H1 (cell line): ENCODE results near the gene TNIK. TPM values are rescaled to one million over a fixed set of nuclear protein-coding genes. Genes with fewer than 3 reads are reported as not detected.
A peak's percentile ranks its signal among the peaks of the same experiment; 100 is the strongest.

ENCODE experiments used
- EP300 ChIP-seq, 2 experiments: IDR thresholded peaks; 1 replicate in 1 of 2; 2 replicates in 1 of 2; pipeline ENCODE4 v1.6.1; 2011 to 2012; ENCODE audit warnings: low read depth in 2 of 2, low read length in 2 of 2, mild to moderate bottlenecking in 2 of 2, borderline replicate concordance in 1 of 2, inconsistent platforms in 1 of 2, moderate library complexity in 1 of 2
- HDAC2 ChIP-seq, 2 experiments: fragments of 300-600 bp in 1 of 2; sonication (generic) in 1 of 2; IDR thresholded peaks; 2 replicates each; pipeline ENCODE4 v1.6.1; 2011 to 2012; ENCODE audit warnings: low read depth in 2 of 2, low read length in 2 of 2, mild to moderate bottlenecking in 2 of 2, moderate library complexity in 2 of 2, borderline replicate concordance in 1 of 2, inconsistent platforms in 1 of 2
- SP1 ChIP-seq: IDR thresholded peaks from 2 replicates; pipeline ENCODE4 v1.6.1; 2011; ENCODE audit warnings: low read depth, low read length
- SRF ChIP-seq: IDR thresholded peaks from 2 replicates; pipeline ENCODE4 v1.6.1; 2011; ENCODE audit warnings: mild to moderate bottlenecking, low read depth, low read length, moderate library complexity
- TAF1 ChIP-seq: IDR thresholded peaks from 2 replicates; pipeline ENCODE4 v1.6.1; 2011; ENCODE audit warnings: mild to moderate bottlenecking, low read depth, low read length
- polyA plus RNA-seq, 7 experiments: library from polyadenylated mRNA; depleted of rRNA in 3 of 7; stranded (reverse) in 5 of 7; unstranded in 2 of 7; fragments of >200 nt in 5 of 7; fragments of 200-250 nt in 2 of 7; gene quantifications; 1 replicate in 5 of 7; 2 replicates in 1 of 7; 4 replicates in 1 of 7; pipeline versions ENCODE4 v1.2.1 to v1.2.3, GENCODE V29; 2011 to 2013; ENCODE audit warnings: missing spikeins in 2 of 7, mixed read lengths in 2 of 7
- total RNA-seq: library from RNA; stranded (reverse); fragmentation: NEBNext Ultra II Directional; extraction: Animal tissue kit (Norgen Biotek cat#: 25700); gene quantifications from 2 replicates; pipeline ENCODE4 v1.2.1, GENCODE V29; 2021

Gene TNIK
- total and polyA plus RNA-seq, 2 of the 8 experiments (the other 6 are each of a cell fraction or from before 2014, with no cell fraction given): 7.4 to 42.0 TPM

- peak; percentile 81 for TF ChIP-seq SP1
- peak; percentile 70 for TF ChIP-seq TAF1
- no peak for TF ChIP-seq SRF
- peak in 1 of 2 experiments; percentile 62; a peak in 1 of 4 replicates for TF ChIP-seq HDAC2 (IDR thresholded peaks at IDR 0.05; ENCODE audit: borderline replicate concordance in 1 of 2, low read depth in 2 of 2, low read length in 2 of 2)
- 0 out of 3 replicates have a peak, but pooled peaks of 1 of the 2 experiments have one; percentile 29 for TF ChIP-seq EP300 (IDR thresholded peaks at IDR 0.05; ENCODE audit: borderline replicate concordance in 1 of 2, low read depth in 2 of 2, low read length in 2 of 2)
Observed at GRCh38 chr3:171393032-171393744, 67.0 kb downstream of the TNIK start (continued).
